Fibroblast of lung (primary cell): ENCODE data around the gene MICALL1.

Source experiments
- EZH2 ChIP-seq: IDR thresholded peaks from 2 replicates; pipeline ENCODE4 v1.5.1; 2012; ENCODE audit warnings: low read length, control low read depth, mild to moderate bottlenecking; ENCODE audit errors: missing control alignments
- TF ChIP-seq, protein P1 (sequence below), 2 donors: IDR thresholded peaks in 1 of 2; conservative IDR thresholded peaks in 1 of 2; 1 replicate in 1 of 2; 2 replicates in 1 of 2; pipeline ENCODE4 v1.5.1; 2011 to 2012; ENCODE audit warnings: low read length in 2 of 2, control low read depth in 1 of 2, inconsistent platforms in 1 of 2, low read depth in 1 of 2, mild to moderate bottlenecking in 1 of 2

GRCh38 chr22:37893583-37893983 is 12.5 kb upstream of the MICALL1 start:
- TF ChIP-seq, protein P1, sequence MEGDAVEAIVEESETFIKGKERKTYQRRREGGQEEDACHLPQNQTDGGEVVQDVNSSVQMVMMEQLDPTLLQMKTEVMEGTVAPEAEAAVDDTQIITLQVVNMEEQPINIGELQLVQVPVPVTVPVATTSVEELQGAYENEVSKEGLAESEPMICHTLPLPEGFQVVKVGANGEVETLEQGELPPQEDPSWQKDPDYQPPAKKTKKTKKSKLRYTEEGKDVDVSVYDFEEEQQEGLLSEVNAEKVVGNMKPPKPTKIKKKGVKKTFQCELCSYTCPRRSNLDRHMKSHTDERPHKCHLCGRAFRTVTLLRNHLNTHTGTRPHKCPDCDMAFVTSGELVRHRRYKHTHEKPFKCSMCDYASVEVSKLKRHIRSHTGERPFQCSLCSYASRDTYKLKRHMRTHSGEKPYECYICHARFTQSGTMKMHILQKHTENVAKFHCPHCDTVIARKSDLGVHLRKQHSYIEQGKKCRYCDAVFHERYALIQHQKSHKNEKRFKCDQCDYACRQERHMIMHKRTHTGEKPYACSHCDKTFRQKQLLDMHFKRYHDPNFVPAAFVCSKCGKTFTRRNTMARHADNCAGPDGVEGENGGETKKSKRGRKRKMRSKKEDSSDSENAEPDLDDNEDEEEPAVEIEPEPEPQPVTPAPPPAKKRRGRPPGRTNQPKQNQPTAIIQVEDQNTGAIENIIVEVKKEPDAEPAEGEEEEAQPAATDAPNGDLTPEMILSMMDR (conservative IDR thresholded peaks at IDR 0.05 in 1 of 2, IDR thresholded peaks at IDR 0.05 in 1 of 2; ENCODE audit: low read depth in 1 of 2, low read length in 2 of 2): no peak
- no peak for TF ChIP-seq EZH2
